GM12878 (cell line): ENCODE results near the gene CFAP45. TPM values are rescaled to one million over a fixed set of nuclear protein-coding genes. Genes with fewer than 3 reads are reported as not detected.

Experiments used
- ATAC-seq: fragments of 200-7000 bp; cut with Tn5 transposase; 3 replicates; pipeline ENCODE4 v1.9.1; 2020; ENCODE audit warnings: mild to moderate bottlenecking, moderate library complexity
- BruUV-seq: library from RNA; stranded (reverse); fragments of 400-500 nt; replicated peaks from 2 replicates; lab custom pipeline; 2021; lab: Mats Ljungman, UMichigan
- CTCF ChIA-PET: fragments of 300-600 bp; sonication (Branson Sonifier 250); formaldehyde crosslinking; extraction: SDS; loops from one replicate; lab custom pipeline; 2021; ENCODE audit warnings: inconsistent platforms; lab: Yijun Ruan, JAX
- POLR2A ChIA-PET: fragments of 350-600 bp; formaldehyde crosslinking; extraction: SDS; loops from one replicate; lab custom pipeline; 2021; ENCODE audit warnings: inconsistent platforms; lab: Charles Lee
- RAD21 ChIA-PET: fragments of 300-600 bp; sonication (Branson Sonifier 250); formaldehyde crosslinking; loops from one replicate; lab custom pipeline; 2023; ENCODE audit warnings: antibody characterized with exemption; ENCODE audit not compliant: unreplicated experiment; lab: Charles Lee
- SMC1A ChIA-PET: fragments of 300-600 bp; sonication (Branson Sonifier 250); formaldehyde crosslinking; loops from one replicate; lab custom pipeline; 2023; ENCODE audit not compliant: unreplicated experiment, uncharacterized antibody; lab: Charles Lee
- DNase-seq: peaks from one replicate; pipeline ENCODE4 v3.0.0-alpha.2; 2011; ENCODE audit warnings: low read depth, low spot score
- FAIRE-seq: peaks from 3 replicates; lab custom pipeline; 2011; peaks lifted over from hg19 to GRCh38; lab: Jason Lieb, UNC
- H2AFZ ChIP-seq: 2 replicates; pipeline ENCODE4 v1.6.0; 2011; ENCODE audit warnings: low read depth, low read length, control low read depth; ENCODE audit not compliant: control insufficient read depth
- H3K27ac ChIP-seq: 2 replicates; pipeline ENCODE4 v1.5.1; 2011; ENCODE audit warnings: control low read depth; ENCODE audit not compliant: control insufficient read depth, insufficient read depth
- H3K27me3 ChIP-seq, 2 experiments: replicated peaks in 1 of 2; 2 replicates each; pipeline versions ENCODE4 v1.6.0 to v1.6.1; 2011; ENCODE audit warnings: low read length in 1 of 2; ENCODE audit not compliant: control insufficient read depth in 2 of 2, insufficient read depth in 2 of 2
- H3K36me3 ChIP-seq, 2 experiments: 2 replicates each; pipeline ENCODE4 v1.5.1; 2011; ENCODE audit warnings: low read length in 1 of 2; ENCODE audit not compliant: control insufficient read depth in 2 of 2, insufficient read depth in 2 of 2
- H3K4me1 ChIP-seq: 2 replicates; pipeline ENCODE4 v1.6.1; 2011; ENCODE audit warnings: mild to moderate bottlenecking, low read length, moderate library complexity, mixed read lengths; ENCODE audit not compliant: control insufficient read depth, insufficient read depth
- H3K4me2 ChIP-seq: 2 replicates; pipeline ENCODE4 v1.6.0; 2011; ENCODE audit warnings: control low read depth; ENCODE audit not compliant: control insufficient read depth, insufficient read depth
- H3K4me3 ChIP-seq: fragments of 200-600 bp; sonication (generic); 2 replicates; pipeline ENCODE4 v1.5.1; 2016
- H3K79me2 ChIP-seq: 2 replicates; pipeline ENCODE4 v1.6.0; 2011; ENCODE audit warnings: low read length; ENCODE audit not compliant: control insufficient read depth, insufficient read depth
- H3K9ac ChIP-seq: 2 replicates; pipeline ENCODE4 v1.8.0; 2011; ENCODE audit warnings: low read length, control low read depth, mixed read lengths; ENCODE audit not compliant: control insufficient read depth, insufficient read depth
- H3K9me3 ChIP-seq: replicated peaks from 3 replicates; pipeline ENCODE4 v1.5.1; 2011; ENCODE audit warnings: mild to moderate bottlenecking, low read length; ENCODE audit not compliant: control insufficient read depth, insufficient read depth
- H4K20me1 ChIP-seq: 2 replicates; pipeline ENCODE4 v1.6.0; 2011; ENCODE audit not compliant: control insufficient read depth, insufficient read depth
- ASH2L ChIP-seq: fragments of 300-600, 200-600 bp; sonication (generic); IDR thresholded peaks from 2 replicates; pipeline ENCODE4 v1.6.1; 2017; ENCODE audit warnings: low read depth, mild to moderate bottlenecking, borderline replicate concordance
- BHLHE40 ChIP-seq, 2 experiments: fragments of 450-650 bp in 1 of 2; IDR thresholded peaks; 2 replicates each; pipeline ENCODE4 v1.6.1; 2011 to 2017; ENCODE audit warnings: low read depth in 2 of 2, borderline replicate concordance in 1 of 2, improper control_type of control experiment in 1 of 2, low read length in 1 of 2, mild to moderate bottlenecking in 1 of 2
- CHD4 ChIP-seq: fragments of 200-600 bp; sonication (generic); IDR thresholded peaks from 2 replicates; pipeline ENCODE4 v1.6.1; 2016; ENCODE audit warnings: mild to moderate bottlenecking
- GATAD2B ChIP-seq: fragments of 450-650 bp; conservative IDR thresholded peaks from 2 replicates; pipeline ENCODE4 v1.6.1; 2017; ENCODE audit warnings: low read depth, mild to moderate bottlenecking, moderate library complexity
- IRF4 ChIP-seq: IDR thresholded peaks from 2 replicates; pipeline ENCODE4 v1.6.1; 2011; ENCODE audit warnings: low read depth, low read length
- MEF2A ChIP-seq: IDR thresholded peaks from 2 replicates; pipeline ENCODE4 v1.6.1; 2011; ENCODE audit warnings: low read depth, mild to moderate bottlenecking, low read length, moderate library complexity; ENCODE audit not compliant: insufficient read depth
- NR2C2 ChIP-seq: IDR thresholded peaks from 2 replicates; pipeline ENCODE4 v1.6.1; 2011; ENCODE audit warnings: borderline replicate concordance, low read depth; ENCODE audit not compliant: control insufficient read depth, insufficient read length
- RUNX3 ChIP-seq: IDR thresholded peaks from 2 replicates; pipeline ENCODE4 v1.6.1; 2012; ENCODE audit warnings: low read length, inconsistent platforms
- SREBF2 ChIP-seq: IDR thresholded peaks from 2 replicates; pipeline ENCODE4 v1.6.1; 2012; ENCODE audit warnings: mild to moderate bottlenecking, low read length
- TCF12 ChIP-seq: IDR thresholded peaks from 2 replicates; pipeline ENCODE4 v1.6.1; 2011; ENCODE audit warnings: low read depth, mild to moderate bottlenecking, low read length
- ZNF384 ChIP-seq: IDR thresholded peaks from 2 replicates; pipeline ENCODE4 v1.6.1; 2012; ENCODE audit warnings: low read depth, mild to moderate bottlenecking, low read length, improper control_type of control experiment, borderline replicate concordance
- WGBS: methylation state at CpG from one replicate; pipeline ENCODE4 v1.1.6; 2016; ENCODE audit warnings: low lambda C conversion rate; ENCODE audit not compliant: insufficient replicate concordance, insufficient coverage; ENCODE audit errors: missing lambda C conversion rate; 5-methylcytosine and 5-hydroxymethylcytosine counted together
- in situ Hi-C: fragments of 300-500 bp; cut with MboI; formaldehyde crosslinking; loops from 9 replicates; pipeline ENCODE4 v1.14.3; 2018; ENCODE audit warnings: mixed read lengths
- intact Hi-C: fragments of 100-400 bp; cut with micrococcal nuclease; formaldehyde crosslinking; loops from one replicate; pipeline ENCODE4 v1.14.2; 2022; ENCODE audit not compliant: unreplicated experiment
- polyA plus RNA-seq, 11 experiments: library from polyadenylated mRNA; depleted of rRNA in 4 of 11; unstranded in 6 of 11; stranded (reverse) in 5 of 11; fragments of >200 nt; fragmentation: Nextera tagmentation in 4 of 11; fragmentation: Illumina TruSeq in 1 of 11; extraction: Ambion mirVana in 4 of 11; extraction: Trizol in 1 of 11; gene quantifications; 1 replicate in 1 of 11; 2 replicates in 10 of 11; pipeline versions ENCODE4 v1.2.1 to v1.2.3, GENCODE V29; 2011 to 2016; ENCODE audit warnings: inconsistent platforms in 2 of 11, missing spikeins in 2 of 11, low read depth in 1 of 11
- total RNA-seq, 4 experiments: library from RNA; depleted of rRNA in 3 of 4; stranded (reverse); fragments of >200 nt in 3 of 4; fragmentation: Illumina TruSeq in 1 of 4; extraction: Trizol in 1 of 4; gene quantifications; 2 replicates each; pipeline versions ENCODE4 v1.2.1 to v1.2.3, GENCODE V29; 2013 to 2021
- TF ChIP-seq, protein P1 (sequence below): IDR thresholded peaks from 2 replicates; pipeline ENCODE4 v1.6.1; 2011; ENCODE audit warnings: borderline replicate concordance, low read depth, mild to moderate bottlenecking, moderate library complexity, mixed read lengths, low read length; ENCODE audit not compliant: insufficient read depth; ENCODE audit errors: extremely low read length

Gene CFAP45
- total and polyA plus RNA-seq, 10 of the 15 experiments (the other 5 are each of a cell fraction or from before 2014, with no cell fraction given) = 0.43 to 0.91 (median 0.67) TPM

- Histone ChIP-seq H3K4me2 (no peak overlapping the region), H2AFZ (no peak overlapping the region), H3K27me3 (peaks cover 0 to 4% of the 10 kb centered on the region in 2 experiments; a peak in 1 of 4 replicates), H3K36me3 (no peaks in the 10 kb centered on the region), H3K4me1 (peaks cover 35% of the 10 kb centered on the region), H4K20me1 (no peaks in the 10 kb centered on the region), H3K4me3 (no peak overlapping the region), H3K79me2 (no peaks in the 10 kb centered on the region), H3K9me3 (peaks cover 2% of the 10 kb centered on the region; the same call in 1 of the 3 replicates), H3K9ac (no peak overlapping the region), H3K27ac (no peak overlapping the region)
- TF ChIP-seq SREBF2 (no peak), ZNF384 (peak; percentile 64; the same call in 1 of the 2 replicates), ASH2L (no peak), TCF12 (no peak), NR2C2 (no peak), MEF2A (0 out of 2 replicates have a peak, but pooled peaks have one; percentile 14), IRF4 (no peak), GATAD2B (no peak), CHD4 (no peak), BHLHE40 (IDR thresholded peaks at IDR 0.05; ENCODE audit: borderline replicate concordance in 1 of 2, low read depth in 2 of 2, low read length in 1 of 2) (peak in 1 of 2 experiments; percentile 8; a peak in 1 of 4 replicates), RUNX3 (peak; percentile 38; the same call in 1 of the 2 replicates)
- TF ChIP-seq, protein P1, sequence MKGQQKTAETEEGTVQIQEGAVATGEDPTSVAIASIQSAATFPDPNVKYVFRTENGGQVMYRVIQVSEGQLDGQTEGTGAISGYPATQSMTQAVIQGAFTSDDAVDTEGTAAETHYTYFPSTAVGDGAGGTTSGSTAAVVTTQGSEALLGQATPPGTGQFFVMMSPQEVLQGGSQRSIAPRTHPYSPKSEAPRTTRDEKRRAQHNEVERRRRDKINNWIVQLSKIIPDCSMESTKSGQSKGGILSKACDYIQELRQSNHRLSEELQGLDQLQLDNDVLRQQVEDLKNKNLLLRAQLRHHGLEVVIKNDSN = no peak
- ChIA-PET POLR2A (interaction anchor here (0.9 kb wide), 1 partner anchor 62 kb away, joined by 3 read pairs; no protein-coding TSS in a partner anchor), CTCF (interaction anchor here (0.9 to 16.1 kb wide), 4 partner anchors 26 to 182 kb away, joined by 3 to 178 read pairs (median 5); partner anchors contain the start of gene FCRL6), SMC1A (interaction anchor here (0.6 to 3.4 kb wide), 7 partner anchors 12 to 180 kb away, joined by 3 to 21 read pairs (median 4); no protein-coding TSS in a partner anchor), RAD21 (interaction anchor here (0.8 to 1.0 kb wide), 3 partner anchors 28 to 65 kb away, joined by 4 to 5 read pairs (median 4); no protein-coding TSS in a partner anchor)
- WGBS = 79% methylated on average over 3 of the region's 3 CpGs
- in situ Hi-C loops (no loop called here), intact Hi-C loops (loop anchor here (2.0 to 5.0 kb wide), 2 partner anchors 45 to 63 kb away; partner anchors contain the start of gene DUSP23)
- FAIRE-seq (no peak), ATAC-seq (no peak; the same call in 2 of the 3 replicates), DNase-seq (no peak)
- BruUV-seq = no TSS peak
These were observed 72.4 kb downstream of the CFAP45 start for GRCh38 chr1:159827549-159827948.
